ENCODE results near the gene AK2. TPM values are rescaled to one million over a fixed set of nuclear protein-coding genes. Genes with fewer than 3 reads are reported as not detected.

Gene AK2
- total and polyA plus RNA-seq, 2 donors (not counting 1 experiment from before 2014, with no cell fraction given) = 62.6 to 141 TPM

GRCh38 chr1:32992489-32993323, 44.0 kb downstream of the AK2 start:
- DNase-seq (ENCODE audit: low read depth in 2 of 2) = peak; percentile 89 to 99
- H3K4me2 ChIP-seq (ENCODE audit: extremely low read depth, insufficient read depth, low read length) = peak overlapping the region; percentile 40
- H3K4me1 ChIP-seq (ENCODE audit: control insufficient read depth, extremely low read depth, insufficient read depth, low read length) = peaks cover 41% of the 10 kb centered on the region

GRCh38 chr1:32991819-32992488, 44.7 kb downstream of the AK2 start:
- Histone ChIP-seq H3K79me2 (ENCODE audit: control insufficient read depth, insufficient read depth, low read length) (no peaks in the 10 kb centered on the region), H3K27ac (ENCODE audit: insufficient read depth, low read length) (peak overlapping the region; percentile 78), H3K4me1 (ENCODE audit: control insufficient read depth, extremely low read depth, insufficient read depth, low read length) (peaks cover 35% of the 10 kb centered on the region), H3K9me3 (ENCODE audit: control insufficient read depth, insufficient read depth, low read depth, low read length) (no peaks in the 10 kb centered on the region), H3K36me3 (ENCODE audit: control insufficient read depth, insufficient read depth, low read length) (no peaks in the 10 kb centered on the region), H4K20me1 (ENCODE audit: control insufficient read depth, extremely low read depth, insufficient read depth, low read length) (no peaks in the 10 kb centered on the region), H3K9ac (ENCODE audit: insufficient read depth, low read length) (no peak overlapping the region), H3K27me3 (ENCODE audit: control insufficient read depth, insufficient read depth, low read length) (no peaks in the 10 kb centered on the region), H3K4me3 (replicated peaks in 1 of 4; ENCODE audit: control extremely low read depth in 1 of 4, insufficient read depth in 1 of 4, low read depth in 3 of 4, low read length in 4 of 4) (no peak overlapping the region), H2AFZ (ENCODE audit: low read length) (no peak overlapping the region), H3K4me2 (ENCODE audit: extremely low read depth, insufficient read depth, low read length) (no peak overlapping the region)
- no peak for TF ChIP-seq EZH2 (IDR thresholded peaks at IDR 0.05; ENCODE audit: low read length, missing control alignments)
- no peak for TF ChIP-seq CTCF (conservative IDR thresholded peaks at IDR 0.05 in 1 of 2, IDR thresholded peaks at IDR 0.05 in 1 of 2; ENCODE audit: low read depth in 1 of 2, low read length in 2 of 2)
- no peak for DNase-seq (ENCODE audit: low read depth in 2 of 2)

More at GRCh38 chr1:32992489-32993323, 44.0 kb downstream of the AK2 start:
- no peaks in the 10 kb centered on the region for H3K36me3 ChIP-seq (ENCODE audit: control insufficient read depth, insufficient read depth, low read length)
- H2AFZ ChIP-seq (ENCODE audit: low read length) = no peak overlapping the region
- no peaks in the 10 kb centered on the region for H3K27me3 ChIP-seq (ENCODE audit: control insufficient read depth, insufficient read depth, low read length)
- H3K79me2 ChIP-seq (ENCODE audit: control insufficient read depth, insufficient read depth, low read length) = no peaks in the 10 kb centered on the region
- no peaks in the 10 kb centered on the region for H4K20me1 ChIP-seq (ENCODE audit: control insufficient read depth, extremely low read depth, insufficient read depth, low read length)
- no peaks in the 10 kb centered on the region for H3K9me3 ChIP-seq (ENCODE audit: control insufficient read depth, insufficient read depth, low read depth, low read length)
- TF ChIP-seq CTCF (conservative IDR thresholded peaks at IDR 0.05 in 1 of 2, IDR thresholded peaks at IDR 0.05 in 1 of 2; ENCODE audit: low read depth in 1 of 2, low read length in 2 of 2) (no peak), EZH2 (IDR thresholded peaks at IDR 0.05; ENCODE audit: low read length, missing control alignments) (no peak)
- H3K4me3 ChIP-seq (replicated peaks in 1 of 4; ENCODE audit: control extremely low read depth in 1 of 4, insufficient read depth in 1 of 4, low read depth in 3 of 4, low read length in 4 of 4) = no peak overlapping the region
- H3K9ac ChIP-seq (ENCODE audit: insufficient read depth, low read length) = peak overlapping the region; percentile 5
- peak overlapping the region; percentile 78 for H3K27ac ChIP-seq (ENCODE audit: insufficient read depth, low read length)

- Histone ChIP-seq H3K36me3 (ENCODE audit: control insufficient read depth, insufficient read depth, low read length) (no peaks in the 10 kb centered on the region), H3K27ac (ENCODE audit: insufficient read depth, low read length) (no peak overlapping the region)
Observed at GRCh38 chr1:32991386-32991785, 45.3 kb downstream of the AK2 start.

More at GRCh38 chr1:32991386-32991785, 45.3 kb downstream of the AK2 start:
- TF ChIP-seq CTCF (conservative IDR thresholded peaks at IDR 0.05 in 1 of 2, IDR thresholded peaks at IDR 0.05 in 1 of 2; ENCODE audit: low read depth in 1 of 2, low read length in 2 of 2) = no peak
- no peak for TF ChIP-seq EZH2 (IDR thresholded peaks at IDR 0.05; ENCODE audit: low read length, missing control alignments)
- Histone ChIP-seq H3K4me1 (ENCODE audit: control insufficient read depth, extremely low read depth, insufficient read depth, low read length) (peaks cover 34% of the 10 kb centered on the region), H3K4me2 (ENCODE audit: extremely low read depth, insufficient read depth, low read length) (no peak overlapping the region), H3K9ac (ENCODE audit: insufficient read depth, low read length) (no peak overlapping the region), H2AFZ (ENCODE audit: low read length) (no peak overlapping the region), H3K79me2 (ENCODE audit: control insufficient read depth, insufficient read depth, low read length) (no peaks in the 10 kb centered on the region), H4K20me1 (ENCODE audit: control insufficient read depth, extremely low read depth, insufficient read depth, low read length) (no peaks in the 10 kb centered on the region), H3K9me3 (ENCODE audit: control insufficient read depth, insufficient read depth, low read depth, low read length) (no peaks in the 10 kb centered on the region), H3K27me3 (ENCODE audit: control insufficient read depth, insufficient read depth, low read length) (no peaks in the 10 kb centered on the region), H3K4me3 (replicated peaks in 1 of 4; ENCODE audit: control extremely low read depth in 1 of 4, insufficient read depth in 1 of 4, low read depth in 3 of 4, low read length in 4 of 4) (no peak overlapping the region)
- DNase-seq (ENCODE audit: low read depth in 2 of 2) = no peak

Data from fibroblast of lung (primary cell).